DMS153 treated with DMSO at 0.1 percent for 48 hours (cell line): ENCODE data around the gene PCNX4.

Experiments used
- DNase-seq: peaks from one replicate; lab custom pipeline; 2025; ENCODE audit not compliant: unreplicated experiment; lab: John Stamatoyannopoulos, UW

The PCNX4 gene

GRCh38 chr14:60204843-60205774, 113.4 kb downstream of the PCNX4 start:
- no peak for DNase-seq

- no peak for DNase-seq
Measured at GRCh38 chr14:60206249-60206670, 114.5 kb downstream of the PCNX4 start.

GRCh38 chr14:60206837-60207533, 115.3 kb downstream of the PCNX4 start:
- DNase-seq = no peak

- no peak for DNase-seq
Measured at GRCh38 chr14:60210703-60211102, 119.0 kb downstream of the PCNX4 start.

- no peak for DNase-seq
Measured at GRCh38 chr14:60211153-60211552, 119.4 kb downstream of the PCNX4 start.

- DNase-seq = no peak
Measured at GRCh38 chr14:60212503-60213371, 121.0 kb downstream of the PCNX4 start.

GRCh38 chr14:60214003-60214402, 122.3 kb downstream of the PCNX4 start:
- DNase-seq = no peak

GRCh38 chr14:60214415-60215126, 122.8 kb downstream of the PCNX4 start:
- no peak for DNase-seq

- no peak for DNase-seq
Measured at GRCh38 chr14:60215127-60215444, 123.4 kb downstream of the PCNX4 start.

- DNase-seq = no peak
Measured at GRCh38 chr14:60215520-60216420, 124.0 kb downstream of the PCNX4 start.

- DNase-seq = no peak
Measured at GRCh38 chr14:60217713-60218112, 126.0 kb downstream of the PCNX4 start.
